Testis (tissue), 3 donors: ENCODE measurements around the gene EDIL3. TPM values are rescaled to one million over a fixed set of nuclear protein-coding genes. Genes with fewer than 3 reads are reported as not detected.

Source experiments
- DNase-seq: peaks from one replicate; pipeline ENCODE4 v3.0.0-alpha.2; 2019
- H3K27ac ChIP-seq, 2 donors: fragments of 200-600 bp; sonication (generic); one replicate each; pipeline ENCODE4 v1.5.1; 2019
- H3K27me3 ChIP-seq: fragments of 200-600 bp; sonication (generic); one replicate; pipeline ENCODE4 v1.5.1; 2019
- H3K36me3 ChIP-seq: fragments of 200-600 bp; sonication (generic); one replicate; pipeline ENCODE4 v1.5.1; 2017; ENCODE audit warnings: low read depth; ENCODE audit errors: missing control alignments
- H3K4me1 ChIP-seq: fragments of 200-600 bp; sonication (generic); one replicate; pipeline ENCODE4 v1.5.1; 2019
- H3K4me3 ChIP-seq, 2 donors: fragments of 200-600 bp; sonication (generic); one replicate each; pipeline ENCODE4 v1.5.1; 2017 to 2019
- H3K9me3 ChIP-seq: fragments of 200-600 bp; sonication (generic); one replicate; pipeline ENCODE4 v1.5.1; 2017
- CTCF ChIP-seq, 3 experiments: fragments of 450-650 bp in 2 of 3; fragments of 200-600 bp in 1 of 3; sonication (generic) in 1 of 3; IDR thresholded peaks; one replicate each; pipeline ENCODE4 v1.5.1; 2016 to 2019; ENCODE audit warnings: antibody characterized with exemption in 3 of 3, mild to moderate bottlenecking in 2 of 3, moderate library complexity in 1 of 3
- POLR2A ChIP-seq: fragments of 450-650 bp; IDR thresholded peaks from one replicate; pipeline ENCODE4 v1.6.1; 2017; ENCODE audit warnings: antibody characterized with exemption, mild to moderate bottlenecking, moderate library complexity
- WGBS, 2 donors: methylation state at CpG; one replicate each; pipeline ENCODE4 v1.1.5; 2018; 5-methylcytosine and 5-hydroxymethylcytosine counted together
- intact Hi-C: fragments of 100-400 bp; cut with DNase I; formaldehyde crosslinking; loops from one replicate; pipeline ENCODE4 v1.15.1; 2023; ENCODE audit warnings: low total_unique reads
- polyA plus RNA-seq: library from polyadenylated mRNA; stranded (reverse); fragments of 350-450 nt; fragmentation: Illumina TruSeq; extraction: RNeasy Lipid Tissue Mini Kit (QIAGEN cat#74804); gene quantifications from one replicate; pipeline ENCODE4 v1.2.3, GENCODE V29; 2014; ENCODE audit warnings: low read depth, low replicate concordance; ENCODE audit not compliant: insufficient read depth
- total RNA-seq, 2 donors: library from RNA; depleted of rRNA; stranded (reverse); fragments of >200 nt; gene quantifications; one replicate each; pipeline ENCODE4 v1.2.3, GENCODE V29; 2016

The EDIL3 gene
- total and polyA plus RNA-seq, 3 donors from 2014 or later, result 3.4 to 8.6 (median 3.5) TPM

- Histone ChIP-seq H3K9me3 (no peaks in the 10 kb centered on the region), H3K4me1 (no peaks in the 10 kb centered on the region), H3K4me3 (no peak overlapping the region), H3K27me3 (no peaks in the 10 kb centered on the region), H3K27ac (no peak overlapping the region), H3K36me3 (no peaks in the 10 kb centered on the region)
- intact Hi-C loops, result no loop called here
- no peak for DNase-seq
- WGBS, 2 donors, result 73 to 77% methylated on average over 3 of the region's 3 CpGs
- TF ChIP-seq POLR2A (no peak), CTCF (IDR thresholded peaks at IDR 0.05) (no peak)
Observed at GRCh38 chr5:84265739-84266550, 118.7 kb downstream of the EDIL3 start.

DNA sequence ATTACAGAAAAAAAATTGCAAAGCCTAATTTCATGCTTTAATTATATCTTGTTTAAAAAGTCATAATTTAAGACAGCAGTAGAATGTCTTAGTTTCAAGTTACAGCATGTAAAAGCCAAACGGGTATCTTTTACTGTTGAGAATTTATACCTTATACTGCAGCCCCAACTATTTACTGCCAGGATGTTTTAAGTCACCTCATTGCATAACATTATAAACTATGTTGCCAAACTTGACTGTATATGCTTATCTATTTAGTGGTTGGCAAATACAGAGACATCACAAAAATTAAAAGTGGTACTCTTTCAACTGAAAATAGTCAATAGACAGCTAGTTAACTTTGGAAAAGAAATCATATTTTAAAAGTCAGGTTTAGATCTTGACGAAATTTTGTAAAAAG is 119.5 kb downstream of the EDIL3 start:
- intact Hi-C loops, result no loop called here
- Histone ChIP-seq H3K4me3 (no peak overlapping the region), H3K36me3 (no peaks in the 10 kb centered on the region), H3K27me3 (no peaks in the 10 kb centered on the region), H3K27ac (no peak overlapping the region), H3K9me3 (no peaks in the 10 kb centered on the region), H3K4me1 (no peaks in the 10 kb centered on the region)
- 63 to 73% methylated on average over 2 of the region's 2 CpGs for WGBS, 2 donors
- DNase-seq, result no peak
- TF ChIP-seq CTCF (IDR thresholded peaks at IDR 0.05), result no peak
- no peak for TF ChIP-seq POLR2A

GRCh38 chr5:84260939-84261338 is 123.7 kb downstream of the EDIL3 start:
- 87 to 96% methylated on average over 1 of the region's 1 CpG for WGBS, 2 donors
- no peaks in the 10 kb centered on the region for H3K27me3 ChIP-seq
- TF ChIP-seq POLR2A, result no peak
- no peak for TF ChIP-seq CTCF (IDR thresholded peaks at IDR 0.05)

GRCh38 chr5:84260140-84260539 is 124.5 kb downstream of the EDIL3 start:
- no peaks in the 10 kb centered on the region for H3K4me1 ChIP-seq
- H3K4me3 ChIP-seq, result no peak overlapping the region
- no peaks in the 10 kb centered on the region for H3K36me3 ChIP-seq
- no peaks in the 10 kb centered on the region for H3K9me3 ChIP-seq
- no peaks in the 10 kb centered on the region for H3K27me3 ChIP-seq
- no peak overlapping the region for H3K27ac ChIP-seq
- no peak for DNase-seq
- TF ChIP-seq CTCF (IDR thresholded peaks at IDR 0.05) (no peak), POLR2A (no peak)
- intact Hi-C loops, result no loop called here
- 73 to 74% methylated on average over 1 of the region's 1 CpG for WGBS, 2 donors

More at GRCh38 chr5:84260939-84261338, 123.7 kb downstream of the EDIL3 start:
- Histone ChIP-seq H3K36me3 (no peaks in the 10 kb centered on the region), H3K27ac (no peak overlapping the region), H3K9me3 (no peaks in the 10 kb centered on the region), H3K4me1 (no peaks in the 10 kb centered on the region), H3K4me3 (no peak overlapping the region)
- intact Hi-C loops, result no loop called here
- no peak for DNase-seq
